IPS-18c (cell line): Measurements from ENCODE around the gene ZER1.
A peak's percentile ranks its signal among the peaks of the same experiment; 100 is the strongest.

ENCODE experiments used
- H3K4me3 ChIP-seq: 2 replicates; pipeline ENCODE4 v1.7.0; 2013; ENCODE audit warnings: low read depth, mild to moderate bottlenecking, low read length, moderate library complexity; ENCODE audit not compliant: insufficient read depth
- H3K9me3 ChIP-seq: one replicate; pipeline ENCODE4 v1.6.1; 2013; ENCODE audit warnings: mild to moderate bottlenecking, low read length, moderate library complexity; ENCODE audit not compliant: control insufficient read depth, insufficient read depth

Gene ZER1

GRCh38 chr9:128724744-128725211 lies 46.9 kb downstream of the ZER1 start:
- Histone ChIP-seq H3K4me3 (peak overlapping the region; percentile 57), H3K9me3 (no peaks in the 10 kb centered on the region)

DNA sequence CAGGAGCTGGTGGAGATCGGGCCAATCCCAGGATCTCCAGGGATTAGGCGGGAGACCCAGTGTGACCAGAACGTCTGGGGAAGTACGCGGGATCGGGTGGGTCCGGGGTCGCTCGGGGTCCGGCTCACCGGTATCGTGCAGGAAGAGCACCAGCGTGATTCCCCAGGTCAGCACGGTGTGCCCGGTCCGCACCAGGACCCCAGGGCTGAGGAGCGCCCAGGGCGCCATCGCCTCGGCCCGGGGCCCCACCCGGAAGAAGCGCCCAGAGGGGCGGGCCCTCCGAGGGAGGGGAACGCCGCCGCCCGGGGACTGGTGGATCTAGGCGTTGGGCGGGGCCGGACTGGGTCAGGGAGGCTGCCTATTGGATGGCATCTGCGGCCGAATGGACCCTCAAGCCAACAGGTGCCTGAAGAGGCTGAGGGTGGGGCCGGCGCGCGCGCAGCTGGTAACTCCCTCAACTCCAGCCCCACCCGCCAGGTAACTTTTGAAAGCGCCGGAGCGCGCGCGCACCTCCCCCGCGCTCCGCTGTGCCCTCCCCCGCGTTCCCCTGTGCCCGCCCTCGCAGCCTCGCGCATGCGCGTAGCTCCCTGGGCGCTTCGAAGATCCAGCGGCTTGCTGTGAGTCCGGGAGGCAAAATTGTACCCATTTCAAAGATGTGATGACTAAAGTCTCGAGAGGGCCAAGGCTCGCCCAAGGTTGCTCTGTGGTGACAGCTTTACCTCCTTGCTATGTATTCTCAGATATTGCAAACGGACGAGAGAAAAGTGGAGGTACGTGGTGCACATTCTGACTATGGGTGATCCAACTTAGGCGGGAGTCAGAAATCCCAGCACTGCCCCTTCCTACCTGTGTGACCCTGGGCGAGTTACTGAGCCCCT lies 47.6 kb downstream of the ZER1 start, which contains the start of gene ZDHHC12:
Gene ZDHHC12 (minus strand): TSS at position 262 of the 878 bp plus-strand sequence. CDS start 34 bp downstream, at position 228.
- peak within 1 kb of the TSS; percentile 87 for H3K4me3 ChIP-seq
- no peaks in the 10 kb centered on the region for H3K9me3 ChIP-seq

GRCh38 chr9:128723352-128723865 lies 48.3 kb downstream of the ZER1 start:
- peak overlapping the region; percentile 87 for H3K4me3 ChIP-seq
- no peaks in the 10 kb centered on the region for H3K9me3 ChIP-seq

GRCh38 chr9:128722380-128723351 lies 49.1 kb downstream of the ZER1 start:
- H3K9me3 ChIP-seq: no peaks in the 10 kb centered on the region
- peak overlapping the region; percentile 87 for H3K4me3 ChIP-seq

DNA sequence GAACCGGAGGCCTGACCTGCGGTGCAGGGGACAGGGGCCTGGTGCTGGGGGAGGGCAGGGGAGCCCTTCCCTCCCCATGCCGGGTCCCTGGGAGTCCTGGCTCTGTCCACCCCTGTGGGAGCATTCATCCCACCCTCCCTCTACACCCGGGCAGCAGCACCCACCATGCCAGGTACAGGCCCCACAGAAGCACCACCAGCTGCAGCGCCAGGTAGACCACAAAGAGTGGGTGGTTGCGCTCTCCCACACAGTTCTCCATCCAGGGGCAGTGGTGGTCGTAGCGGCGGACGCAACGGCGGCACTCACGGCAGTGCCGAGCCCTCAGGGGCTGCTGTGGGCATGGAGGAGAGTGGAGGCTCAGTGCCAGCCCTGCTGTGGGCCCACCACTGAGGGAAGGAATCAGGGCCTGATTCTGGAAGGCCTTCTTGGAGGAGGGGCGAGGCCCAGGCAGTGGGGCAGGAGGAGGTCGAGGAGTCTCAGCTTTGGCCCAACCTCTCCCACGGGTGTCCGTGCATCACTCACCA lies 50.2 kb downstream of the ZER1 start:
- Histone ChIP-seq H3K9me3 (no peaks in the 10 kb centered on the region), H3K4me3 (no peak overlapping the region)

GRCh38 chr9:128720841-128721486 lies 50.8 kb downstream of the ZER1 start:
- Histone ChIP-seq H3K4me3 (no peak overlapping the region), H3K9me3 (no peaks in the 10 kb centered on the region)

DNA sequence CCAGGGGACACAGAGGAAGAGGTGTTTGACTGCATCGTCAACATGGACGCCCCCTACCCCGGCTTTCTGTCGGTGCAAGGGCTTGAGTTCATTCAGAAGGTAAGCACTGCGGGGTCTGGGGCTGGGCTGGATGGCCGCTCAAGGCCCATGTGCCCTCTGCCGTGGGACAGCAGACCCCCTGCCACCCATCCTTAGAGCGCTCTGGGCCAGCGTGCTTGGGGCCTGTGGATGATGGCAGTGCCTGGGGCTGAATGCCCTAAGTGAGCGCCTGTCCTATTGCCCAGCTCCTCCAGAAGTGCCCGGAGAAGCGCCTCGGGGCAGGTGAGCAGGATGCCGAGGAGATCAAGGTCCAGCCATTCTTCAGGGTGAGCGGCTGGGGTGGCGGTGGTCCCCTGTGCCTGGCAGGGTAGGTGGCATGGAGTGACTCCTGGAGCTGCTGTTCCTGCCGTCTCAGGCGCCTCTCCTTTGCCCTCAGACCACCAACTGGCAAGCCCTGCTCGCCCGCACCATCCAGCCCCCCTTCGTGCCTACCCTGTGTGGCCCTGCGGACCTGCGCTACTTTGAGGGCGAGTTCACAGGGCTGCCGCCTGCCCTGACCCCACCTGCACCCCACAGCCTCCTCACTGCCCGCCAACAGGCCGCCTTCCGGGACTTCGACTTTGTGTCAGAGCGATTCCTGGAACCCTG lies 51.7 kb downstream of the ZER1 start:
- H3K9me3 ChIP-seq: peaks cover 2% of the 10 kb centered on the region

GRCh38 chr9:128718475-128718874 lies 53.3 kb downstream of the ZER1 start:
- no peak overlapping the region for H3K4me3 ChIP-seq
- peaks cover 2% of the 10 kb centered on the region for H3K9me3 ChIP-seq

More for the DNA sequence above, 51.7 kb downstream of the ZER1 start:
- H3K4me3 ChIP-seq: no peak overlapping the region

DNA sequence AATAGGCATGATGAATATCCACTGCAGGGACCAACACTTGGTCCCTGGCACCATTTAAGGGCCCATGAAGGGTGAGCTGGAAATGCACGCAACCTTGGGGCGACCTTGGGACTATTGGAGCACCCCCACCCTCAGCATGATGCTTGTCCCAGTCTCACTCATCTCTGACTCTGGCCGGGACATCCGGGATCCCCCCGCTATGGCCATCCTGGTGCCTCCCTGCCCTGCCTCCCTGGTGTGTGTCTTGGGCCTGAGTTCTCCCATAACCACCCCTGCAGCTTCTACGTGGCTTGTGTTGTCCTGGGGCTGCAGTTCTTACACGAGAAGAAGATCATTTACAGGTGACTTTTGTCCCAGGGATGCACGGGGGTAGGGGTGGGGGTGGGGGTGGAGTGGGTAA lies 53.7 kb downstream of the ZER1 start:
- no peak overlapping the region for H3K4me3 ChIP-seq
- peaks cover 2% of the 10 kb centered on the region for H3K9me3 ChIP-seq

GRCh38 chr9:128716581-128717254 lies 55.0 kb downstream of the ZER1 start:
- Histone ChIP-seq H3K9me3 (peaks cover 2% of the 10 kb centered on the region), H3K4me3 (no peak overlapping the region)

- H3K9me3 ChIP-seq: peaks cover 2% of the 10 kb centered on the region
Observed at GRCh38 chr9:128715436-128715750, 56.3 kb downstream of the ZER1 start.

DNA sequence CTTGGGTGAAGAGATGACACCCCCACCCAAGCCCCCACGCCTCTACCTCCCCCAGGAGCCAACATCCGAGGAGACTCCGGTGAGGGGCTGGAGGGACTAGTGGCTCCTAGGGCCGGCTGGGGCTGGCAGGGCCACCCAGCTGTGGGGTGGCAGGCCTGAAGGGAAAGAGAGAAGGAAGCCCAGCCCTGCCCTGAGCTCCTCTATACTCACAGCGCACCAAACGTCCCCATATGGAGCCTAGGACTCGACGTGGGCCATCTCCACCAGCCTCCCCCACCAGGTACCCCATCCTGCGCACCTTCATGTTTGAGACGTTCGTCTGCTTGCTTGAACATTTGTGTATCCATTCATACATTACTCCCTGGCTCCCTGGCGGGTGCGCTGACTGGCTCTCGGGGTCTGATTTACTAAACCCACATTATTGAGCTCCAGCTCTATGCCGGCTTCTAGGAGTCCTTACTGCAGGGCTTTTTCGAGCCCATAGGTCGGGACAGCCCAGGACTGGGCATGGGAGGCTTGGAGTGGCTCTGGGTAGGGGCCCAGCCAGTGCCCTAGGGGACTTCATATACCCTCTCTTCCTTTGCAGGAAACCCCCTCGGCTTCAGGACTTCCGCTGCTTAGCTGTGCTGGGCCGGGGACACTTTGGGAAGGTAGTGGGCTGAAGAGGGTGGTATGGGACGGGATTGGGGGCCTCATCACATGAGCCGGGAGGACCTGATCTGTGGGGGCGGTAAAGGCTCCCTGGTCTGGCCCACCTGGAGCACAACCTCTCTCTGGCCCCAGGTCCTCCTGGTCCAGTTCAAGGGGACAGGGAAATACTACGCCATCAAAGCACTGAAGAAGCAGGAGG lies 56.9 kb downstream of the ZER1 start:
- H3K4me3 ChIP-seq: no peak overlapping the region
- peaks cover 2% of the 10 kb centered on the region for H3K9me3 ChIP-seq

More at GRCh38 chr9:128715436-128715750, 56.3 kb downstream of the ZER1 start:
- no peak overlapping the region for H3K4me3 ChIP-seq

GRCh38 chr9:128713941-128714573 lies 57.7 kb downstream of the ZER1 start:
- H3K9me3 ChIP-seq: peaks cover 2% of the 10 kb centered on the region
- no peak overlapping the region for H3K4me3 ChIP-seq

GRCh38 chr9:128713411-128713780 lies 58.3 kb downstream of the ZER1 start:
- H3K9me3 ChIP-seq: peaks cover 2% of the 10 kb centered on the region
- no peak overlapping the region; the same call in 1 of the 2 replicates for H3K4me3 ChIP-seq
